Ovary (tissue), 3 donors: ENCODE data around the gene CFAP52.

Source experiments
- CTCF ChIP-seq, 3 donors: fragments of 450-650 bp in 2 of 3; fragments of 200-600 bp in 1 of 3; IDR thresholded peaks; one replicate each; pipeline versions ENCODE4 v1.5.1 to v1.8.0; 2016 to 2022; ENCODE audit warnings: antibody characterized with exemption in 3 of 3, mild to moderate bottlenecking in 1 of 3
- EP300 ChIP-seq: sonication (generic); formaldehyde crosslinking; IDR thresholded peaks from one replicate; pipeline ENCODE4 v1.6.1; 2017; ENCODE audit warnings: antibody characterized with exemption
- POLR2A ChIP-seq: fragments of 450-650 bp; IDR thresholded peaks from one replicate; pipeline ENCODE4 v1.6.1; 2017; ENCODE audit warnings: antibody characterized with exemption, mild to moderate bottlenecking, moderate library complexity
- donor health status: DM: no; HTN: no; CAD: no.

DNA sequence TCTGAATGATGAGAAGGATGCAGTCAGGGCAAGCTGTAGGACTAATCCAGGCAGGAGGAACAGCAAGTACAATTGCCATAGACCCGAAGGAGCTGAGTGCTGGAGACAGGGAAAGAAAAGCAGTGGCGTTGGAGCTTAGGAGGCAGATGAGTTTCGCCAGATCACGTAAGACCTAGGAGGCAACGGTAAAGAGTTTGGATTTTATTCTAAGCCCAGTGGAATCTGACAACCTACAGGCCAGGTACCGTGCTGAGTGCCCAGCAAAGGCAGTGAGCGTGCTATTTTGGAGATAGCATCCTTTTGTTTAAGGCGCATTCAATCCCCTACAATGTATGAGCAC lies 70.1 kb downstream of the CFAP52 start:
- TF ChIP-seq CTCF (IDR thresholded peaks at IDR 0.05) (no peak), POLR2A (no peak), EP300 (no peak)
